GM18505 (cell line): ENCODE measurements around the gene RND2.
"Not testable (repeated sequence)": the region's sequence is repeated elsewhere in the genome, so short reads cannot be mapped to it uniquely, and the experiment has no call there.

Experiments used
- ATAC-seq: cut with Tn5 transposase; IDR thresholded peaks from one replicate; pipeline ENCODE4 v1.9.1; 2021; ENCODE audit not compliant: unreplicated experiment
- POLR2A ChIP-seq: IDR thresholded peaks from 4 replicates; pipeline ENCODE4 v1.6.1; 2011; ENCODE audit warnings: borderline replicate concordance; ENCODE audit not compliant: insufficient read depth, insufficient read length; ENCODE audit errors: extremely low read depth

Gene RND2

GRCh38 chr17:42997390-42997983, 27.5 kb upstream of the RND2 start:
- no peak for TF ChIP-seq POLR2A
- ATAC-seq: no peak

GRCh38 chr17:42997984-42998938, 26.8 kb upstream of the RND2 start, which contains the start of gene RPL27:
Gene RPL27 (plus strand): TSS chr17:42998419. CDS start chr17:42998751, 332 bp downstream.
- peak; percentile 97 for TF ChIP-seq POLR2A
- ATAC-seq: peak; percentile 90

- ATAC-seq: no peak
- no peak for TF ChIP-seq POLR2A
These were observed 26.0 kb upstream of the RND2 start for GRCh38 chr17:42999003-42999525.

GRCh38 chr17:43000894-43001293, 24.1 kb upstream of the RND2 start:
- not testable (repeated sequence) for ATAC-seq

DNA sequence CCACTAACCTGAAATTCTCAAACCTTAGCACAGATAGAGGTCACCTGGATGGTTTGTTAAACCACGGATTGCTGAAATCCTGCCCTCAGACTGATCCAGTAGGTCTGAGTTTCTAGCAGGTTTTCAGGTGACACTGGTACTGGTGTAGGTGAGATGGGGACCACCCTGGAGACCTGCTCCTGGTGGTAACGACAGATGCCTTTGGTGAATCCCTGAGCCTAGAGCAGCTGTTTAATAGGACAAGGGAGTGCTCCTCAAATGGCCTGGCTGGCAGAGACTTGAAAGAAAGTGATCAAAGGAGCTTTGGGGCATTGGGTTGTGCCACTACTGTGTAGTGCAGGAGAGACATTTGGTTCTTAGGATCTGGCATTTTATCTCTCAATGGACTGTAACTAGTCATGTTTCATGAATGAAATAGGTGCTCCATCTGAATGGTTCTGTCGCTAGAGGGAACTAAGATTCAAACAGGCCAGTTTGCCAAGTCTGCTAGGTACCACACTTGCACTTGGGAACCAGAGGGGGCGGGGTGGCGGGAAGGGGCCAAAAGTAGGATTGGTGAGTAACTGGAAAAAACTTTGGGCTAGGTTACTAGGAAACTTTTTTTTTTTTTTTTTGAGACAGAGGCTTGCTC, 21.4 kb upstream of the RND2 start:
- no peak for TF ChIP-seq POLR2A
- ATAC-seq: no peak

DNA sequence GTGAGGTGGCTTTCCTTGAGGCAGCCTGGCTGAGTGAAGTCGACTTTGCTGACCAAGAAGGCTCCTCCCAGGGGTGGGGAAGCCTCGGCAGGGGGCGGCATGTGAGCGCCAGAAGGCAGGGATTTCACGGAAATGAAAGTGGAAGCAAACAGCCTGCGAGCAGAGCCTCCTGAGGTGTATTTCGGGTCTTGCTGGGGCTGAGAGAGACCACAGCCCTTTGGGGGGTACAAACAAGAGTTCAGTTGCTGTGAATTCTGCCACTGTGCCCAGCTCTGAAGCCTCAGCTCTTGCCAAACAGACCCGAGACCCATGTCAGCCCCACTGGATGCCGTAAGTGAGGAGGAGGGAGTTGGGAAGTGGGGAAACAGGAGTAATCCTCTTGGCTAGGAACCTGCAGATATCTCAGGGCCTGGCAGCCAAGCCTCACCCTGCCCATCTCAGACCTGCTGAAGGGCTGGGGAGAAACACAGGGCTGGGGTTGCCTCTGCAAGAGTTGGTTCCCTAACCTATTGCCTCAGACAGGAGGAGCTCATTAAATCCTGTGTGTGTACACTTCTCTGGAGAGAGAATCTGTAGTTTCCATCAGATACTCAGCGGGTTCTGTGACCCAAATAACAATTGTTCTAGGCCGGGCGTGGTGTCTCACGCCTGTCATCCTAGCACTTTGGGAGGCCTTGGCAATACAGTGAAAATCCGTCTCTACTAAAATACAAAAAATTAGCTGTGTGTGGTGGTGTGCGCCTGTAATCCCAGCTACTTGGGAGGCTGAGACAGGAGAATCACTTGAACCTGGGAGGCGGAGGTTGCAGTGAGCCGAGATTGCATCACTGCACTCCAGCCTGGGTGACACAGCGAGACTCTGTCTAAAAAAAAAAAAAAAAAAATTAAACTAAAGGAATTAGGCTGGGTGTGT, 18.1 kb upstream of the RND2 start, which contains the start of gene IFI35:
Gene IFI35 (plus strand): TSS at position 146 of the 913 bp plus-strand sequence. CDS start 164 bp downstream, at position 310.
- peak; percentile 78 for TF ChIP-seq POLR2A
- peak; percentile 81 for ATAC-seq

GRCh38 chr17:43010667-43011308, 14.2 kb upstream of the RND2 start:
- no peak for ATAC-seq
- no peak for TF ChIP-seq POLR2A

DNA sequence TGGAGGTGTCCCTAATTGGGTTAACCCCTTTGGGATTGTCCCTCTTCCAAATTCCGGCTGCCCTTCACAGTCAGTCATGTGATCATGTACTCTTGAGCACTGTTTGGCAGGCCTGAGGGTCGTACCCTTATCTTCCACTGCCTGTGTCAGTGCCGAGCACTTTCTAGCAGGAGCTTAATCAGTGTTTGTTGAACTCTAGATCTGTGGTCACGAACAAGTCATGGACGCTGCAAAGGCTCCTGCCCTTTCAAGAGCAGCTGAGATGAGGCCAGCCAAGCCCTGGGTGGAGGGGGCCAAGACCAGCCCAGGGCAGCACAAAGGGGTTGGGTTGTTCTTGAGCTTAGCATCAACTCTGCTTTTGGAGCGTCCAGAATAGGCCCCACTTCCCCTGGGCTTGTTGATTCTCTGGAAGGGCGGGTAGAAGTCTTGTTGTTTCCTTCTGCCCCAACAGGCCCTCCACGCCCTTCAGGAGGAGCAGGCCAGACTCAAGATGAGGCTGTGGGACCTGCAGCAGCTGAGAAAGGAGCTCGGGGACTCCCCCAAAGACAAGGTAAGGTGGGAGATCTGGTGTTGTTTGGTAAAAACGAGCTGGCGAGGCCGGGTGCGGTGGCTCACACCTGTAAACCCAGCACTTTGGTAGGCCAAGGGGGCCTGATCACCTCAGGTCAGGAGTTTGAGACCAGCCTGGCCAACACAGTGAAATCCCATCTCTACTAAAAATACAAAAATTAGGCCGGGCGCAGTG, 13.1 kb upstream of the RND2 start:
- TF ChIP-seq POLR2A: no peak
- ATAC-seq: no peak

- ATAC-seq: no peak
- TF ChIP-seq POLR2A: no peak
These were observed 11.7 kb upstream of the RND2 start for GRCh38 chr17:43013296-43013695.

DNA sequence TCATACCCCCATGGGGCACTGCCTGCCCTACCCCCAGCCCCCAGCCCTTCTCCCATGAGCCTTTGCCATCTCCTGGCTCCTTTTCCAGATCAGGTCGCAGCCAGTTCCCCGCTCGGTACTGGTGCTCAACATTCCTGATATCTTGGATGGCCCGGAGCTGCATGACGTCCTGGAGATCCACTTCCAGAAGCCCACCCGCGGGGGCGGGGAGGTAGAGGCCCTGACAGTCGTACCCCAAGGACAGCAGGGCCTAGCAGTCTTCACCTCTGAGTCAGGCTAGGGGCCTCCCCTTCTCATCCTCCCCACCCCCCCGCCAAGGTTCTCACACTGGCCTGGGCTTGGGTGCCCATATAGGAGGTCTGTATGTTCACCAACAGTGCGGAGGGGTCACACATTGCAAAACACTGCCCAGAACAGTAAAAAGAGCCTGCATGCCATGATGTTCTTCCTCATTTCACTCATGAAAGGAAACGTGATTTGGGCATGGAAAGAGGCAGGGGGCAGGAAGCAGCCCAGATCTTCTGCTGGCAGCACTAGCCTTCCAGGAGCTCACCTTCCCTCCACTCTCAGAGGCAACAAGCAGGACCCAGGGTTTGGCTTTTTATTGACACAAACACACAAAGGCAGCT, 10.9 kb upstream of the RND2 start:
- TF ChIP-seq POLR2A: no peak
- no peak for ATAC-seq

DNA sequence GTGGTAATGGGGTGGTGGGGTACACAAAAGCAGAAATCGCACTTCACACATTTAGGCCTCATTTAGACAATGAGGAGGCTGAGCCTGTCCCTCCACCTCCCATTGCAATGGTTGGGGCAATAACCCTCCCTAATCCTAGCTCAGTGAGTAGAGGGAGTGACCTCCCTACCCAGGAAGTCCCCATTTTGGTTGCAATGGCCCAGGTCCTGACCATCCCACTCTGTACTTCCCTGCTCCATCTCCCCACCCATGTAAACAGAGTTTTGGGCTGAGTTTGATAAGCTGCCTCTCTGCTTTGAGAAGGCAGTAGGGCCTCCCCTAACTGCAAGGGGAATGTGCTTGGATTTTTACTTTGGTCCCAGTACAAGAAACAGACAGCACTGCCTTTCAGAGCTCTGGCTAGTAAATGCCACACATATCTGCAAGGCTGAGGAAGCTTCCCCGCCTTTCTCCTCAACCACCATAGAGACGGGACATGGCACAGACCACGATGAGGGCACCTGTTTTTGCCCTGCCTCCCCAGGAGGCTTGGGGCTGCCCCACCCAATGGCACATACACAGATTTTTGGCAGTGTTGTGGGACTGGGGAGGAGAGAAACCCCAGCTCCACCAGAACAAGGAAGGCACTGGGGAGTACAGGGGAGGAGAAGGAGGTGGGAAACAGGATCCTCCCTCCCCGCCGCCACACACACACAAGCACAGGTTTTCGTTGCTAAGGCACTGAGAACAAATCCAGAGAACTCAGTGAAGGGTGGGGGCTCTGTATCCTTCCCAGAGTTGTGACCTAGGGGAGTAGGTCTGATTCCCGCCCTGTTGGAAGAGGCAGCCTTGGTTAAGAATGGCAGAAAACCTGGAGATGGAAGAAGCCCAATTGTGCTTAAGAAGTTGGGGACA, 10.1 kb upstream of the RND2 start:
- ATAC-seq: no peak
- TF ChIP-seq POLR2A: no peak

DNA sequence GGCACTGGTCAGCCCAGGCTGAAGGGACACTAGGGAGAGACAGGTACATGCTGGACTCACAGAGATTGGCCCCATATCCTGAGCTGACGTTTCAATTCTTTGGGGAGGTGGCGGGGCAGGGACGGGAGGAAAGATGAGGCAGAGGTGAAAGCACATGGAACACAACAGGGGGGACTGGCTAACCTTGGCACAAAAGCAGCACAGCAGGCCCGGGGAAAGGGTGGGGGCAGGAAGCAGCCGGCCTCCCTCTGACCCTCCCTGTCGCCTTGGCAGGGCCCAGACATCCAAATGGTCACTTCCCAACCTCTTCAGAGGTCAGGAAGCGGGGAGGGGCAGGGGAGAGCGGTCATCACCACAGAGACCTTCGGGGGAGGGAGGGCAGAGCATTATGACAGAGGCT, 9.5 kb upstream of the RND2 start:
- no peak for ATAC-seq
- TF ChIP-seq POLR2A: no peak
